HepG2 (cell line): ENCODE results near the gene NUP85. TPM values are rescaled to one million over a fixed set of nuclear protein-coding genes. Genes with fewer than 3 reads are reported as not detected.

Experiments used
- CAMTA2 ChIP-seq: sonication (generic); formaldehyde crosslinking; IDR thresholded peaks from 2 replicates; pipeline ENCODE4 v1.4.0; 2020; ENCODE audit warnings: mild to moderate bottlenecking, missing genetic modification reagents, borderline replicate concordance
- EP300 ChIP-seq, 3 experiments: sonication (generic) in 1 of 3; formaldehyde crosslinking in 1 of 3; IDR thresholded peaks; 2 replicates each; pipeline versions ENCODE4 v1.5.1 to v1.6.1; 2011 to 2020; ENCODE audit warnings: low read depth in 2 of 3, low read length in 2 of 3, borderline replicate concordance in 1 of 3, improper control_type of control experiment in 1 of 3, mild to moderate bottlenecking in 1 of 3, missing genetic modification reagents in 1 of 3, moderate library complexity in 1 of 3
- FIP1L1 ChIP-seq: fragments of 200-400 bp; formaldehyde crosslinking; IDR thresholded peaks from 2 replicates; pipeline ENCODE4 v1.6.1; 2018; ENCODE audit warnings: low read depth, mild to moderate bottlenecking, low read length, moderate library complexity, borderline replicate concordance; ENCODE audit not compliant: insufficient read depth
- MBD4 ChIP-seq: IDR thresholded peaks from 2 replicates; pipeline ENCODE4 v1.6.1; 2012; ENCODE audit warnings: low read length, inconsistent platforms, borderline replicate concordance
- MTERF4 ChIP-seq: sonication (generic); formaldehyde crosslinking; IDR thresholded peaks from 2 replicates; pipeline ENCODE4 v1.8.0; 2023; ENCODE audit warnings: mild to moderate bottlenecking, missing genetic modification reagents
- NONO ChIP-seq, 2 experiments: fragments of 450-650 bp in 1 of 2; sonication (generic) in 1 of 2; formaldehyde crosslinking in 1 of 2; IDR thresholded peaks in 1 of 2; conservative IDR thresholded peaks in 1 of 2; 2 replicates each; pipeline versions ENCODE4 v1.6.1 to v1.8.0; 2017 to 2022; ENCODE audit warnings: mild to moderate bottlenecking in 1 of 2, missing genetic modification reagents in 1 of 2, moderate library complexity in 1 of 2
- NR2F2 ChIP-seq: IDR thresholded peaks from 2 replicates; pipeline ENCODE4 v1.6.1; 2012; ENCODE audit warnings: low read depth, inconsistent platforms, borderline replicate concordance
- ONECUT2 ChIP-seq: sonication (generic); formaldehyde crosslinking; IDR thresholded peaks from 2 replicates; pipeline ENCODE4 v1.4.0; 2020; ENCODE audit warnings: missing genetic modification reagents
- PHF5A ChIP-seq: IDR thresholded peaks from one replicate; pipeline ENCODE4 v1.6.1; 2018; ENCODE audit warnings: low read depth, missing genetic modification reagents; ENCODE audit not compliant: unreplicated experiment
- PREB ChIP-seq: sonication (generic); formaldehyde crosslinking; IDR thresholded peaks from 2 replicates; pipeline ENCODE4 v1.4.0; 2020; ENCODE audit warnings: missing genetic modification reagents
- RELA ChIP-seq: sonication (generic); formaldehyde crosslinking; IDR thresholded peaks from 2 replicates; pipeline ENCODE4 v1.4.0; 2020; ENCODE audit warnings: missing genetic modification reagents
- SMAD9 ChIP-seq: sonication (generic); formaldehyde crosslinking; IDR thresholded peaks from 2 replicates; pipeline ENCODE4 v1.5.1; 2020; ENCODE audit warnings: mild to moderate bottlenecking, missing genetic modification reagents
- TBL1XR1 ChIP-seq: fragments of 150-350 bp; IDR thresholded peaks from 2 replicates; pipeline ENCODE4 v1.6.1; 2014; ENCODE audit warnings: borderline replicate concordance, low read length; ENCODE audit not compliant: partially characterized antibody
- THYN1 ChIP-seq: sonication (generic); formaldehyde crosslinking; IDR thresholded peaks from 2 replicates; pipeline ENCODE4 v1.8.1; 2023; ENCODE audit warnings: low read depth, mild to moderate bottlenecking, moderate library complexity, missing genetic modification reagents, borderline replicate concordance
- ZC3H4 ChIP-seq: sonication (generic); formaldehyde crosslinking; IDR thresholded peaks from 2 replicates; pipeline ENCODE4 v1.4.0; 2020; ENCODE audit warnings: missing genetic modification reagents, borderline replicate concordance
- ZFP82 ChIP-seq: sonication (generic); formaldehyde crosslinking; IDR thresholded peaks from 2 replicates; pipeline ENCODE4 v1.5.1; 2020; ENCODE audit warnings: mild to moderate bottlenecking, missing genetic modification reagents, borderline replicate concordance
- ZNF275 ChIP-seq: sonication (generic); formaldehyde crosslinking; IDR thresholded peaks from 2 replicates; pipeline ENCODE4 v1.8.0; 2022; ENCODE audit warnings: missing genetic modification reagents, mild to moderate bottlenecking, inconsistent platforms, borderline replicate concordance
- ZNF550 ChIP-seq: sonication (generic); formaldehyde crosslinking; IDR thresholded peaks from 2 replicates; pipeline ENCODE4 v1.4.0; 2020; ENCODE audit warnings: mild to moderate bottlenecking, missing genetic modification reagents, borderline replicate concordance
- ZNF563 ChIP-seq: sonication (generic); formaldehyde crosslinking; IDR thresholded peaks from 2 replicates; pipeline ENCODE4 v1.8.0; 2022; ENCODE audit warnings: mild to moderate bottlenecking, moderate library complexity, missing genetic modification reagents
- ZNF567 ChIP-seq: sonication (generic); formaldehyde crosslinking; IDR thresholded peaks from 2 replicates; pipeline ENCODE4 v1.8.1; 2023; ENCODE audit warnings: mild to moderate bottlenecking, missing genetic modification reagents, borderline replicate concordance
- ZNF704 ChIP-seq: sonication (generic); formaldehyde crosslinking; IDR thresholded peaks from 2 replicates; pipeline ENCODE4 v1.8.1; 2023; ENCODE audit warnings: mild to moderate bottlenecking, inconsistent platforms, moderate library complexity, missing genetic modification reagents, borderline replicate concordance
- ZNF724P ChIP-seq: sonication (generic); formaldehyde crosslinking; IDR thresholded peaks from 2 replicates; pipeline ENCODE4 v1.8.0; 2022; ENCODE audit warnings: missing genetic modification reagents, borderline replicate concordance
- ZZZ3 ChIP-seq: sonication (generic); formaldehyde crosslinking; IDR thresholded peaks from 2 replicates; pipeline ENCODE4 v1.4.0; 2020; ENCODE audit warnings: missing genetic modification reagents, mild to moderate bottlenecking, borderline replicate concordance
- polyA plus RNA-seq, 8 experiments: library from polyadenylated mRNA; depleted of rRNA in 3 of 8; stranded (reverse) in 7 of 8; unstranded in 1 of 8; fragments of >200 nt; fragmentation: Illumina TruSeq in 4 of 8; extraction: Trizol in 4 of 8; gene quantifications; 2 replicates each; pipeline versions ENCODE4 v1.2.1 to v1.2.3, GENCODE V29; 2011 to 2016; ENCODE audit warnings: low read depth in 4 of 8, missing spikeins in 1 of 8, mixed read lengths in 1 of 8; ENCODE audit not compliant: insufficient read depth in 1 of 8
- total RNA-seq, 5 experiments: library from RNA; depleted of rRNA; stranded (reverse); fragments of >200 nt; fragmentation: Illumina TruSeq; extraction: Trizol; gene quantifications; 2 replicates each; pipeline ENCODE4 v1.2.3, GENCODE V29; 2016; ENCODE audit warnings: low read depth in 1 of 5

Gene NUP85
- total and polyA plus RNA-seq, 2 of the 13 experiments (the other 11 are each of a cell fraction or from before 2014, with no cell fraction given): 89.1 to 124 TPM

- TF ChIP-seq ZFP82 (CRISPR knock-in tag): no peak
- no peak for TF ChIP-seq ONECUT2 (CRISPR knock-in tag)
- peak; percentile 26; the same call in 1 of the 2 replicates for TF ChIP-seq NR2F2
- no peak for TF ChIP-seq PREB (CRISPR knock-in tag)
- no peak for TF ChIP-seq MBD4
- TF ChIP-seq ZNF550: no peak
- TF ChIP-seq ZNF704: no peak
- TF ChIP-seq CAMTA2: no peak
- TF ChIP-seq FIP1L1: no peak
- TF ChIP-seq ZNF567 (CRISPR knock-in tag): peak; percentile 80; the same call in 1 of the 2 replicates
- no peak; the same call in 1 of the 2 replicates for TF ChIP-seq ZZZ3 (CRISPR knock-in tag)
- TF ChIP-seq RELA (CRISPR knock-in tag): peak; percentile 80; the same call in 1 of the 2 replicates
- TF ChIP-seq THYN1 (CRISPR knock-in tag): no peak
- TF ChIP-seq ZNF724P (CRISPR knock-in tag): no peak
- no peak for TF ChIP-seq ZNF275 (CRISPR knock-in tag)
- TF ChIP-seq SMAD9: no peak
- TF ChIP-seq ZNF563 (CRISPR knock-in tag): no peak
- no peak for TF ChIP-seq NONO (IDR thresholded peaks at IDR 0.05)
- peak; percentile 74 for TF ChIP-seq NONO (CRISPR knock-in tag; conservative IDR thresholded peaks at IDR 0.05)
- TF ChIP-seq MTERF4: no peak
- TF ChIP-seq TBL1XR1: no peak
- TF ChIP-seq ZC3H4 (CRISPR knock-in tag): no peak; the same call in 1 of the 2 replicates
- TF ChIP-seq PHF5A (CRISPR knock-in tag): peak; percentile 75
- 0 out of 4 replicates have a peak, but pooled peaks of 1 of the 2 experiments have one; percentile 20 for TF ChIP-seq EP300 (IDR thresholded peaks at IDR 0.05; ENCODE audit: low read depth in 2 of 2, low read length in 2 of 2)
- no peak for TF ChIP-seq EP300 (CRISPR knock-in tag; IDR thresholded peaks at IDR 0.05; ENCODE audit: borderline replicate concordance)
Measured at GRCh38 chr17:75267411-75268232, 62.1 kb downstream of the NUP85 start (continued).
